H9 (cell line): ENCODE data around the gene SPEN. TPM values are rescaled to one million over a fixed set of nuclear protein-coding genes. Genes with fewer than 3 reads are reported as not detected.
A peak's percentile ranks its signal among the peaks of the same experiment; 100 is the strongest.

Experiments
- DNase-seq: peaks from one replicate; pipeline ENCODE4 v3.0.0-alpha.2; 2017
- H2AFZ ChIP-seq: one replicate; pipeline ENCODE4 v1.6.1; 2013; ENCODE audit warnings: mild to moderate bottlenecking, low read length, control low read depth, moderate library complexity
- H2AK5ac ChIP-seq: 2 replicates; pipeline ENCODE4 v1.6.1; 2013; ENCODE audit warnings: low read length, control low read depth, mixed read lengths; ENCODE audit not compliant: insufficient read length
- H2BK120ac ChIP-seq: one replicate; pipeline ENCODE4 v1.6.1; 2013; ENCODE audit warnings: low read depth, mild to moderate bottlenecking, low read length, control low read depth, inconsistent platforms; ENCODE audit not compliant: poor library complexity, severe bottlenecking
- H2BK12ac ChIP-seq: 2 replicates; pipeline ENCODE4 v1.6.1; 2013; ENCODE audit warnings: low read length, control low read depth, mixed read lengths, low read depth; ENCODE audit not compliant: insufficient read length
- H2BK15ac ChIP-seq: 2 replicates; pipeline ENCODE4 v1.6.1; 2013; ENCODE audit warnings: low read depth, low read length, control low read depth
- H2BK20ac ChIP-seq: one replicate; pipeline ENCODE4 v1.6.1; 2013; ENCODE audit warnings: low read depth, mild to moderate bottlenecking, low read length, control low read depth, inconsistent platforms; ENCODE audit not compliant: poor library complexity, severe bottlenecking
- H2BK5ac ChIP-seq: 2 replicates; pipeline ENCODE4 v1.6.1; 2013; ENCODE audit warnings: low read length, control low read depth, mixed read lengths; ENCODE audit not compliant: insufficient read length
- H3K14ac ChIP-seq: 2 replicates; pipeline ENCODE4 v1.6.1; 2013; ENCODE audit warnings: low read length, control low read depth; ENCODE audit not compliant: insufficient read depth
- H3K18ac ChIP-seq: 2 replicates; pipeline ENCODE4 v1.6.1; 2013; ENCODE audit warnings: low read depth, mild to moderate bottlenecking, mixed read lengths, low read length, control low read depth; ENCODE audit not compliant: insufficient read length
- H3K23ac ChIP-seq: 2 replicates; pipeline ENCODE4 v1.6.1; 2013; ENCODE audit warnings: low read length, control low read depth, mixed read lengths, low read depth; ENCODE audit not compliant: insufficient read length
- H3K23me2 ChIP-seq: 2 replicates; pipeline ENCODE4 v1.6.1; 2013; ENCODE audit warnings: low read depth, mild to moderate bottlenecking, mixed read lengths, low read length, control low read depth; ENCODE audit not compliant: insufficient read length, poor library complexity, severe bottlenecking
- H3K27ac ChIP-seq: 2 replicates; pipeline ENCODE4 v1.5.1; 2013; ENCODE audit warnings: low read length, control low read depth, mixed read lengths, low read depth; ENCODE audit not compliant: insufficient read length
- H3K27me3 ChIP-seq: 2 replicates; pipeline ENCODE4 v1.6.1; 2013; ENCODE audit warnings: low read length, control low read depth, inconsistent platforms; ENCODE audit not compliant: insufficient read depth
- H3K4ac ChIP-seq: 2 replicates; pipeline ENCODE4 v1.6.1; 2013; ENCODE audit warnings: low read depth, mild to moderate bottlenecking, control low read depth, inconsistent platforms, low read length, moderate library complexity
- H3K4me1 ChIP-seq: 2 replicates; pipeline ENCODE4 v1.6.1; 2013; ENCODE audit warnings: low read length, control low read depth, inconsistent platforms; ENCODE audit not compliant: insufficient read depth
- H3K4me2 ChIP-seq: 2 replicates; pipeline ENCODE4 v1.6.1; 2013; ENCODE audit warnings: low read length, control low read depth, mixed read lengths; ENCODE audit not compliant: insufficient read length, insufficient read depth
- H3K56ac ChIP-seq: 2 replicates; pipeline ENCODE4 v1.6.1; 2013; ENCODE audit warnings: low read depth, mild to moderate bottlenecking, mixed read lengths, low read length, control low read depth; ENCODE audit not compliant: insufficient read length
- H3K79me1 ChIP-seq: 2 replicates; pipeline ENCODE4 v1.6.1; 2013; ENCODE audit warnings: low read depth, mild to moderate bottlenecking, moderate library complexity, low read length, control low read depth, inconsistent platforms; ENCODE audit not compliant: insufficient read depth, poor library complexity, severe bottlenecking
- H3K79me2 ChIP-seq: 2 replicates; pipeline ENCODE4 v1.6.1; 2013; ENCODE audit warnings: low read length, control low read depth, inconsistent platforms; ENCODE audit not compliant: insufficient read depth
- H3K9ac ChIP-seq: 2 replicates; pipeline ENCODE4 v1.6.1; 2013; ENCODE audit warnings: low read length, control low read depth, mixed read lengths; ENCODE audit not compliant: insufficient read length; ENCODE audit errors: extremely low read depth
- H3K9me3 ChIP-seq: one replicate; pipeline ENCODE4 v1.6.1; 2013; ENCODE audit warnings: low read depth, low read length, inconsistent platforms; ENCODE audit not compliant: control insufficient read depth
- H3T11ph ChIP-seq: one replicate; pipeline ENCODE4 v1.6.1; 2013; ENCODE audit warnings: mild to moderate bottlenecking, low read length, control low read depth, inconsistent platforms
- H4K20me1 ChIP-seq: one replicate; pipeline ENCODE4 v1.6.1; 2013; ENCODE audit not compliant: control insufficient read depth, insufficient read length, insufficient read depth
- H4K5ac ChIP-seq: 2 replicates; pipeline ENCODE4 v1.6.1; 2013; ENCODE audit warnings: low read depth, mild to moderate bottlenecking, mixed read lengths, low read length, control low read depth; ENCODE audit not compliant: insufficient read length
- H4K8ac ChIP-seq: replicated peaks from 2 replicates; pipeline ENCODE4 v1.6.1; 2013; ENCODE audit warnings: low read length, control low read depth, mixed read lengths, low read depth; ENCODE audit not compliant: insufficient read length
- H4K91ac ChIP-seq: 2 replicates; pipeline ENCODE4 v1.6.1; 2013; ENCODE audit warnings: low read depth, mild to moderate bottlenecking, moderate library complexity, mixed read lengths, low read length, control low read depth; ENCODE audit not compliant: insufficient read length
- H3K27ac Mint-ChIP-seq, 3 experiments: 2 replicates in 2 of 3; 3 replicates in 1 of 3; pipeline ENCODE4 v1.8.0; 2020 to 2021; ENCODE audit warnings: mixed read lengths in 3 of 3, mild to moderate bottlenecking in 1 of 3, moderate library complexity in 1 of 3
- H3K27me3 Mint-ChIP-seq: 2 replicates; pipeline ENCODE4 v1.8.0; 2021; ENCODE audit warnings: low read depth, mild to moderate bottlenecking, moderate library complexity, mixed read lengths
- H3K36me3 Mint-ChIP-seq, 3 experiments: 2 replicates in 2 of 3; 3 replicates in 1 of 3; pipeline ENCODE4 v1.8.0; 2020 to 2021; ENCODE audit warnings: low read depth in 3 of 3, mixed read lengths in 3 of 3; ENCODE audit not compliant: insufficient read depth in 1 of 3
- H3K4me1 Mint-ChIP-seq, 2 experiments: 2 replicates each; pipeline ENCODE4 v1.8.0; 2020; ENCODE audit warnings: mixed read lengths in 2 of 2
- H3K4me3 Mint-ChIP-seq, 2 experiments: 2 replicates in 1 of 2; 3 replicates in 1 of 2; pipeline ENCODE4 v1.8.0; 2020 to 2021; ENCODE audit warnings: mild to moderate bottlenecking in 2 of 2, mixed read lengths in 2 of 2, moderate library complexity in 1 of 2
- H3K9me3 Mint-ChIP-seq, 2 experiments: 2 replicates in 1 of 2; 3 replicates in 1 of 2; pipeline ENCODE4 v1.8.0; 2020; ENCODE audit warnings: mild to moderate bottlenecking in 2 of 2, mixed read lengths in 2 of 2, moderate library complexity in 1 of 2
- WGBS: extraction: QIAGEN DNeasy Blood & Tissue Kit; methylation state at CpG from one replicate; pipeline ENCODE4 v1.1.7; 2013; ENCODE audit warnings: missing lambda C conversion rate, low lambda C conversion rate, mixed read lengths; ENCODE audit not compliant: insufficient read length; ENCODE audit errors: extremely low coverage; 5-methylcytosine and 5-hydroxymethylcytosine counted together
- total RNA-seq: library from RNA; stranded (reverse); gene quantifications from 2 replicates; pipeline ENCODE4 v1.2.1, GENCODE V29; 2021
- TF ChIP-seq, protein P1 (sequence below): fragments of 200-600 bp; sonication (generic); conservative IDR thresholded peaks from 3 replicates; pipeline ENCODE4 v1.8.0; 2021; ENCODE audit warnings: antibody characterized with exemption, mild to moderate bottlenecking

SPEN gene
- total RNA-seq, 1 experiment from 2014 or later, result 59.6 TPM

DNA sequence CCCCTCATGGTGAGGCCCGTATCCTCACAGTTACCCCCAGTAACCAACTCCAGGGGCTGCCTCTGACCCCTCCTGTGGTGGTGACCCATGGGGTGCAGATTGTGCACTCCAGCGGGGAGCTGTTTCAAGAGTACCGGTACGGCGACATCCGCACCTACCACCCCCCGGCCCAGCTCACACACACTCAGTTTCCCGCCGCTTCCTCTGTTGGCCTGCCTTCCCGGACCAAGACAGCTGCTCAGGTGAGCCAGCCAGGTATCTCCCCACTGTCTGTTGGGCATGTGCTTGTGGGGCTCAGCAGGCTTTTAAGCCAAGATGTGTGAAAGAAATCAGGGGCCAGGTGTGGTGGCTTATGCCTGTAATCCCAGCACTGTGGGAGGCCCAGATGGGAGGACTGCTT, 88.5 kb downstream of the SPEN start:
- no peaks in the 10 kb centered on the region for H3K4me1 ChIP-seq
- H3K4ac ChIP-seq, result no peak overlapping the region
- Mint-ChIP-seq H3K27me3 (no peaks in the 10 kb centered on the region), H3K4me1 (peaks cover 5 to 6% of the 10 kb centered on the region in 2 experiments), H3K4me3 (no peak overlapping the region), H3K9me3 (no peaks in the 10 kb centered on the region), H3K27ac (peak overlapping the region in 2 of 3 experiments; percentile 24 to 59; a peak in 1 of 7 replicates), H3K36me3 (peaks cover 56 to 88% (median 84%) of the 10 kb centered on the region in 3 experiments)
- DNase-seq, result no peak
- no peak overlapping the region for H3K14ac ChIP-seq
- no peak overlapping the region for H2BK15ac ChIP-seq
- no peak overlapping the region for H3T11ph ChIP-seq
- no peak overlapping the region for H3K9ac ChIP-seq
- H4K91ac ChIP-seq, result no peak overlapping the region
- no peak overlapping the region for H3K27ac ChIP-seq
- H2AFZ ChIP-seq, result no peak overlapping the region
- H4K20me1 ChIP-seq, result no peaks in the 10 kb centered on the region
- no peak overlapping the region for H4K8ac ChIP-seq
- no peak overlapping the region for H2BK12ac ChIP-seq
- no peak overlapping the region for H2BK20ac ChIP-seq
- no peaks in the 10 kb centered on the region for H3K9me3 ChIP-seq
- H2BK5ac ChIP-seq, result no peak overlapping the region
- H4K5ac ChIP-seq, result no peak overlapping the region
- no peak overlapping the region for H3K4me2 ChIP-seq
- TF ChIP-seq, protein P1, sequence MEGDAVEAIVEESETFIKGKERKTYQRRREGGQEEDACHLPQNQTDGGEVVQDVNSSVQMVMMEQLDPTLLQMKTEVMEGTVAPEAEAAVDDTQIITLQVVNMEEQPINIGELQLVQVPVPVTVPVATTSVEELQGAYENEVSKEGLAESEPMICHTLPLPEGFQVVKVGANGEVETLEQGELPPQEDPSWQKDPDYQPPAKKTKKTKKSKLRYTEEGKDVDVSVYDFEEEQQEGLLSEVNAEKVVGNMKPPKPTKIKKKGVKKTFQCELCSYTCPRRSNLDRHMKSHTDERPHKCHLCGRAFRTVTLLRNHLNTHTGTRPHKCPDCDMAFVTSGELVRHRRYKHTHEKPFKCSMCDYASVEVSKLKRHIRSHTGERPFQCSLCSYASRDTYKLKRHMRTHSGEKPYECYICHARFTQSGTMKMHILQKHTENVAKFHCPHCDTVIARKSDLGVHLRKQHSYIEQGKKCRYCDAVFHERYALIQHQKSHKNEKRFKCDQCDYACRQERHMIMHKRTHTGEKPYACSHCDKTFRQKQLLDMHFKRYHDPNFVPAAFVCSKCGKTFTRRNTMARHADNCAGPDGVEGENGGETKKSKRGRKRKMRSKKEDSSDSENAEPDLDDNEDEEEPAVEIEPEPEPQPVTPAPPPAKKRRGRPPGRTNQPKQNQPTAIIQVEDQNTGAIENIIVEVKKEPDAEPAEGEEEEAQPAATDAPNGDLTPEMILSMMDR, result no peak
- H3K18ac ChIP-seq, result no peak overlapping the region
- no peaks in the 10 kb centered on the region for H3K27me3 ChIP-seq
- no peaks in the 10 kb centered on the region for H3K79me2 ChIP-seq
- H2BK120ac ChIP-seq, result no peak overlapping the region
- no peak overlapping the region for H3K23ac ChIP-seq
- no peaks in the 10 kb centered on the region for H3K23me2 ChIP-seq
- WGBS, result no CpG with 5 or more reads among the region's 10 CpGs
- no peaks in the 10 kb centered on the region for H3K79me1 ChIP-seq
- no peak overlapping the region for H2AK5ac ChIP-seq
- no peak overlapping the region for H3K56ac ChIP-seq
